GM18502 (cell line): ENCODE data around the gene QSOX2.
A peak's percentile ranks its signal among the peaks of the same experiment; 100 is the strongest.

ENCODE experiments used
- ATAC-seq: cut with Tn5 transposase; IDR thresholded peaks from one replicate; pipeline ENCODE4 v1.9.1; 2021; ENCODE audit warnings: mild to moderate bottlenecking; ENCODE audit not compliant: unreplicated experiment, poor library complexity

Gene QSOX2

GRCh38 chr9:136226680-136227407 lies 18.8 kb downstream of the QSOX2 start:
- no peak for ATAC-seq

GRCh38 chr9:136225748-136226679 lies 19.6 kb downstream of the QSOX2 start:
- ATAC-seq, result peak; percentile 76

GRCh38 chr9:136225366-136225747 lies 20.3 kb downstream of the QSOX2 start:
- peak; percentile 55 for ATAC-seq

- no peak for ATAC-seq
These were observed 21.6 kb downstream of the QSOX2 start for GRCh38 chr9:136223871-136224640.

- no peak for ATAC-seq
These were observed 22.7 kb downstream of the QSOX2 start for GRCh38 chr9:136222906-136223285.

- ATAC-seq, result no peak
These were observed 23.3 kb downstream of the QSOX2 start for GRCh38 chr9:136222166-136222905.

- no peak for ATAC-seq
These were observed 25.4 kb downstream of the QSOX2 start for GRCh38 chr9:136220017-136220729.

- no peak for ATAC-seq
These were observed 26.3 kb downstream of the QSOX2 start for GRCh38 chr9:136219276-136219675.

- ATAC-seq, result no peak
These were observed 26.9 kb downstream of the QSOX2 start for GRCh38 chr9:136218673-136219072.

- ATAC-seq, result no peak
These were observed 27.3 kb downstream of the QSOX2 start for GRCh38 chr9:136218271-136218670.

GRCh38 chr9:136216541-136217244 lies 28.9 kb downstream of the QSOX2 start:
- ATAC-seq, result no peak

- no peak for ATAC-seq
These were observed 31.9 kb downstream of the QSOX2 start for GRCh38 chr9:136213733-136214132.

- no peak for ATAC-seq
These were observed 33.2 kb downstream of the QSOX2 start for GRCh38 chr9:136212345-136212950.

- no peak for ATAC-seq
These were observed 33.9 kb downstream of the QSOX2 start for GRCh38 chr9:136211441-136212344.

- no peak for ATAC-seq
These were observed 34.6 kb downstream of the QSOX2 start for GRCh38 chr9:136211006-136211405.

GRCh38 chr9:136210276-136210675 lies 35.3 kb downstream of the QSOX2 start:
- no peak for ATAC-seq

- ATAC-seq, result no peak
These were observed 35.8 kb downstream of the QSOX2 start for GRCh38 chr9:136209786-136210185.
